ENCODE measurements around the gene PSMD2. TPM values are rescaled to one million over a fixed set of nuclear protein-coding genes. Genes with fewer than 3 reads are reported as not detected.
A peak's percentile ranks its signal among the peaks of the same experiment; 100 is the strongest.

PSMD2 gene
- polyA plus RNA-seq, 3 donors: 138 to 186 (median 167) TPM

DNA sequence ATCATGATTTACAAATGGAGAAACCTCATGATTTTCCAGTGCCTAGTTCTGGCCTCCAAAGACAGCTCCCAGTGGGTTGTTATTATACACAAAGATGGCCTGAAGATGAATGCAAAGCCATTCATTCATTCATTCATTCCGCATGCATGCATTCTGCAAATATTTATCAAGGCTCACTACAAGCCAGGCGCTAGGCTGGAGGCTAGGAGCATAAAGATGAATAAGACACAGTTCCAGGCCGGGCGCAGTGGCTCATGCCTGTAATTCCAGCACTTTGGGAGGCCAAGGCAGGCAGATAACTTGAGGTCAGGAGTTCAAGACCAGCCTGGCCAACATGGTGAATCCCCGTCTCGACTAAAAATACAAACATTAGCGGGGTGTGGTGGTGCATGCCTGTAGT is 2.4 kb upstream of the PSMD2 start:
- no peak overlapping the region for H3K27ac ChIP-seq (ENCODE audit: low read depth in 1 of 2, low read length in 2 of 2)
- H3K36me3 Mint-ChIP-seq: peaks cover 13 to 15% of the 10 kb centered on the region in 2 donors
- H3K4me1 Mint-ChIP-seq: peaks cover 21% of the 10 kb centered on the region
- H3K27me3 Mint-ChIP-seq (ENCODE audit: low read depth in 3 of 3): peaks cover 0 to 3% (median 2%) of the 10 kb centered on the region in 3 donors
- no peak overlapping the region for H3K4me3 Mint-ChIP-seq
- H3K9ac ChIP-seq (ENCODE audit: insufficient read depth, low read length, poor library complexity, severe bottlenecking): no peak overlapping the region
- no peak for DNase-seq
- TF ChIP-seq CTCF (IDR thresholded peaks at IDR 0.05): no peak
- peaks cover 24% of the 10 kb centered on the region for H3K79me2 ChIP-seq (ENCODE audit: insufficient read depth, low read length)
- no peaks in the 10 kb centered on the region for H3K27me3 ChIP-seq (ENCODE audit: control insufficient read depth in 2 of 2, insufficient read depth in 2 of 2, low read length in 2 of 2)
- no peak overlapping the region for H3K4me3 ChIP-seq (replicated peaks in 1 of 3; ENCODE audit: low read depth in 2 of 3, low read length in 3 of 3)
- no peak overlapping the region for H3K27ac Mint-ChIP-seq
- peaks cover 16 to 19% of the 10 kb centered on the region in 2 donors for H3K4me1 ChIP-seq (ENCODE audit: control insufficient read depth in 1 of 2, insufficient read depth in 2 of 2, low read length in 2 of 2)
- peaks cover 10% of the 10 kb centered on the region for H4K20me1 ChIP-seq (ENCODE audit: insufficient read depth, low read length)
- WGBS (ENCODE audit: insufficient coverage): 98% methylated on average over 5 of the region's 7 CpGs
- intact Hi-C loops (cut with micrococcal nuclease): loop anchor here (5.0 kb wide), 3 partner anchors 44 to 124 kb away; partner anchors contain the start of genes ALG3 (in 1 of the 2), AP2M1 (in 1 of the 2) and EEF1AKMT4 (in 1 of the 2)
- H2AFZ ChIP-seq (ENCODE audit: insufficient read depth, low read depth, low read length, poor library complexity, severe bottlenecking): no peak overlapping the region
- H3K4me2 ChIP-seq (replicated peaks; ENCODE audit: extremely low read depth, low read length, poor library complexity, severe bottlenecking): no peak overlapping the region
- H3K9me3 ChIP-seq (replicated peaks in 1 of 2; ENCODE audit: control insufficient read depth in 1 of 2, insufficient read depth in 1 of 2, low read length in 2 of 2): no peaks in the 10 kb centered on the region
- H3K9me3 Mint-ChIP-seq: no peaks in the 10 kb centered on the region
- peaks cover 11 to 16% of the 10 kb centered on the region in 2 donors for H3K36me3 ChIP-seq (replicated peaks in 1 of 2; ENCODE audit: control insufficient read depth in 1 of 2, insufficient read depth in 2 of 2, low read length in 2 of 2)

DNA sequence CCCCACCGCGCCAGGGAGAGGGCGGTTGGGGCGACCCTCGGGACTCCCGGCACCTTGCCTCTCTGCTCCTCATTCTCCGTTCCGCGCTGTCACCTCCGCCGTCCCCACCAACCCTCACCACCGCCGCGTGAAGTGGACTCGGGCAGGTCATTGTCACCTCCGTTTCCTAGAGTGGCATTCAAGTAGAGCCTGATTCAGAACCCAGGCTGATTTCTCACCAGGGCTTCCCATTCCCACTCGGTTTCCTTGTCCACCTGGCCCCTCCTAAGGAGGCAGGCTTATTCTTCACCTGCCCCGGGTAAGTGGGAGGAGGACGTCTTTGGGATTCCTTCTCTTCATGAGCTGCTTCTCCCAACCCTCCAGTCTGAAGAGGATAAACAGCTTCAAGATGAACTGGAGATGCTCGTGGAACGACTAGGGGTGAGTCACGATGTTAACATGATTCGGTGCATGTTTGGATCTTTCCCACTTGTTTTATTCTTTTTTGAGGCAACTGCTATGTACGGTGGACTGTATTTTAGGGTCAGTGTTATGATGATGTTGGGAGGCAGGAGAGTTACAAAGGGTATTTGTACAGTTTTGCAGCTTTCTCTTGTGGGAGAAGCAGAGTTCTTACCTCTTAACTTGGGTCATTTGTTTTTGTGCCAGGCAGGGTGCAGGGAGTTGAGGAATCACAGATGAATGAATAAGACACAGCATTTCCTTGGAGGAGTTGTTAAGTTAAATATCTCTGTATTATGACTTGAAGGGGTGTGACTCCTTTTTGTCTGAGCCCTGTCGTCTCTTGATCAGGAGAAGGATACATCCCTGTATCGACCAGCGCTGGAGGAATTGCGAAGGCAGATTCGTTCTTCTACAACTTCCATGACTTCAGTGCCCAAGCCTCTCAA is 692 bp downstream of the PSMD2 start:
- H3K9me3 Mint-ChIP-seq: no peaks in the 10 kb centered on the region
- Histone ChIP-seq H3K4me1 (ENCODE audit: control insufficient read depth in 1 of 2, insufficient read depth in 2 of 2, low read length in 2 of 2) (peaks cover 16 to 19% of the 10 kb centered on the region in 2 donors), H3K4me3 (replicated peaks in 1 of 3; ENCODE audit: low read depth in 2 of 3, low read length in 3 of 3) (peak overlapping the region; percentile 82 to 90 (median 83)), H3K79me2 (ENCODE audit: insufficient read depth, low read length) (peaks cover 29% of the 10 kb centered on the region), H3K9me3 (replicated peaks in 1 of 2; ENCODE audit: control insufficient read depth in 1 of 2, insufficient read depth in 1 of 2, low read length in 2 of 2) (no peaks in the 10 kb centered on the region), H3K36me3 (replicated peaks in 1 of 2; ENCODE audit: control insufficient read depth in 1 of 2, insufficient read depth in 2 of 2, low read length in 2 of 2) (peaks cover 42 to 47% of the 10 kb centered on the region in 2 donors), H4K20me1 (ENCODE audit: insufficient read depth, low read length) (peaks cover 10% of the 10 kb centered on the region), H3K9ac (ENCODE audit: insufficient read depth, low read length, poor library complexity, severe bottlenecking) (peak overlapping the region; percentile 79), H3K27me3 (ENCODE audit: control insufficient read depth in 2 of 2, insufficient read depth in 2 of 2, low read length in 2 of 2) (no peaks in the 10 kb centered on the region), H2AFZ (ENCODE audit: insufficient read depth, low read depth, low read length, poor library complexity, severe bottlenecking) (peak overlapping the region; percentile 76), H3K27ac (ENCODE audit: low read depth in 1 of 2, low read length in 2 of 2) (peak overlapping the region; percentile 34 to 71), H3K4me2 (replicated peaks; ENCODE audit: extremely low read depth, low read length, poor library complexity, severe bottlenecking) (peak overlapping the region; percentile 92)
- H3K27ac Mint-ChIP-seq: peak overlapping the region; percentile 68 to 95 (median 91)
- H3K27me3 Mint-ChIP-seq (ENCODE audit: low read depth in 3 of 3): peaks cover 0 to 3% (median 0%) of the 10 kb centered on the region in 3 donors
- intact Hi-C loops (cut with micrococcal nuclease): loop anchor here (2.0 to 5.0 kb wide), 5 partner anchors 15 to 127 kb away; partner anchors contain the start of genes AP2M1 (in 2 of the 2), ALG3 (in 1 of the 2), EEF1AKMT4 (in 1 of the 2) and EIF4G1 (in 1 of the 2)
- peak overlapping the region; percentile 91 to 97 for H3K4me3 Mint-ChIP-seq
- no peak for DNase-seq
- WGBS (ENCODE audit: insufficient coverage): 19% methylated on average over 25 of the region's 29 CpGs
- TF ChIP-seq CTCF (IDR thresholded peaks at IDR 0.05): no peak
- H3K36me3 Mint-ChIP-seq: peaks cover 44 to 46% of the 10 kb centered on the region in 2 donors
- peaks cover 21% of the 10 kb centered on the region for H3K4me1 Mint-ChIP-seq
